Left lung (tissue), 10 donors: ENCODE measurements around the gene MCU. TPM values are rescaled to one million over a fixed set of nuclear protein-coding genes. Genes with fewer than 3 reads are reported as not detected.
"Not testable (repeated sequence)": the region's sequence is repeated elsewhere in the genome, so short reads cannot be mapped to it uniquely, and the experiment has no call there.

Source experiments
- ATAC-seq: fragments of 200-7000 bp; cut with Tn5 transposase; one replicate; pipeline ENCODE4 v1.9.1; 2020; ENCODE audit warnings: moderate library complexity
- DNase-seq, 4 donors: peaks; one replicate each; pipeline ENCODE4 v3.0.0-alpha.2; 2013 to 2020
- H3K27ac ChIP-seq, 2 donors: fragments of 200-600 bp; sonication (generic) in 1 of 2; one replicate each; pipeline versions ENCODE4 v1.5.0 to v1.8.0; 2020 to 2021
- H3K27me3 ChIP-seq, 2 donors: fragments of 200-600 bp; sonication (generic) in 1 of 2; one replicate each; pipeline versions ENCODE4 v1.5.0 to v1.8.0; 2020 to 2021
- H3K36me3 ChIP-seq, 2 donors: fragments of 200-600 bp; sonication (generic) in 1 of 2; one replicate each; pipeline versions ENCODE4 v1.5.0 to v1.8.0; 2020 to 2021
- H3K4me1 ChIP-seq, 2 donors: fragments of 200-600 bp; one replicate each; pipeline ENCODE4 v1.8.0; 2021
- H3K4me3 ChIP-seq, 2 donors: fragments of 200-600 bp; sonication (generic) in 1 of 2; one replicate each; pipeline versions ENCODE4 v1.5.0 to v1.8.0; 2020 to 2021; ENCODE audit warnings: mild to moderate bottlenecking in 1 of 2
- H3K9me3 ChIP-seq, 2 donors: fragments of 200-600 bp; sonication (generic) in 1 of 2; one replicate each; pipeline versions ENCODE4 v1.5.0 to v1.8.0; 2020 to 2021
- CTCF ChIP-seq, 2 donors: fragments of 200-600 bp; sonication (generic) in 1 of 2; IDR thresholded peaks; one replicate each; pipeline versions ENCODE4 v1.5.0 to v1.8.0; 2021; ENCODE audit warnings: antibody characterized with exemption in 2 of 2
- intact Hi-C, 2 donors: fragments of 100-400 bp; cut with DNase I; formaldehyde crosslinking; loops; one replicate each; pipeline versions ENCODE4 v1.11.2 to v1.14.2; 2022
- polyA plus RNA-seq, 6 donors: library from polyadenylated mRNA; unstranded; fragments of 120-200 nt; gene quantifications; one replicate each; pipeline ENCODE4 v1.2.1, GENCODE V29; 2013; ENCODE audit not compliant: insufficient read length in 6 of 6
- total RNA-seq, 2 donors: library from RNA; stranded (reverse); fragmentation: NEBNext Ultra II Directional; extraction: Animal tissue kit (Norgen Biotek cat#: 25700); gene quantifications; one replicate each; pipeline ENCODE4 v1.2.1, GENCODE V29; 2021
- donor health status: DM: no; HTN: yes; CAD: no.
- donor health status: DM: no; HTN: no; CAD: no.

Gene MCU
- total and polyA plus RNA-seq, 8 donors: 29.4 to 48.8 (median 38.6) TPM

- no peaks in the 10 kb centered on the region for H3K27me3 ChIP-seq
- DNase-seq (no peak), ATAC-seq (no peak)
- H3K9me3 ChIP-seq: no peaks in the 10 kb centered on the region
- H3K4me3 ChIP-seq: no peak overlapping the region
- H3K36me3 ChIP-seq: no peaks in the 10 kb centered on the region
- TF ChIP-seq CTCF (IDR thresholded peaks at IDR 0.05): no peak
- intact Hi-C loops: no loop called here
- no peaks in the 10 kb centered on the region for H3K4me1 ChIP-seq
- H3K27ac ChIP-seq: no peak overlapping the region
These were observed 24.6 kb upstream of the MCU start for GRCh38 chr10:72667207-72667864.

- Histone ChIP-seq H3K27ac (no peak overlapping the region), H3K4me3 (no peak overlapping the region), H3K4me1 (peaks cover 4 to 11% of the 10 kb centered on the region in 2 donors), H3K9me3 (no peaks in the 10 kb centered on the region), H3K36me3 (no peaks in the 10 kb centered on the region), H3K27me3 (no peaks in the 10 kb centered on the region)
- no peak for DNase-seq
- ATAC-seq: no peak
- TF ChIP-seq CTCF (IDR thresholded peaks at IDR 0.05): no peak
- intact Hi-C loops: no loop called here
These were observed 18.7 kb upstream of the MCU start for GRCh38 chr10:72673280-72673679.

- H3K27ac ChIP-seq, H3K36me3 ChIP-seq, H3K27me3 ChIP-seq, H3K4me3 ChIP-seq, DNase-seq, intact Hi-C loops, ATAC-seq, H3K9me3 ChIP-seq: not testable (repeated sequence)
- H3K4me1 ChIP-seq: peaks cover 4 to 11% of the 10 kb centered on the region in 2 donors
These were observed 17.8 kb upstream of the MCU start for GRCh38 chr10:72674174-72674573.

- no peak for DNase-seq
- Histone ChIP-seq H3K36me3 (no peaks in the 10 kb centered on the region), H3K9me3 (no peaks in the 10 kb centered on the region), H3K4me3 (no peak overlapping the region), H3K27ac (no peak overlapping the region), H3K4me1 (peaks cover 4 to 11% of the 10 kb centered on the region in 2 donors), H3K27me3 (no peaks in the 10 kb centered on the region)
- TF ChIP-seq CTCF (IDR thresholded peaks at IDR 0.05): no peak
- ATAC-seq: no peak
- intact Hi-C loops: no loop called here
These were observed 12.1 kb upstream of the MCU start for GRCh38 chr10:72679838-72680241.

- no peak for DNase-seq
These were observed 9.3 kb upstream of the MCU start for GRCh38 chr10:72682638-72683037.

More at GRCh38 chr10:72682638-72683037, 9.3 kb upstream of the MCU start:
- Histone ChIP-seq H3K36me3 (no peaks in the 10 kb centered on the region), H3K9me3 (no peaks in the 10 kb centered on the region), H3K4me1 (no peaks in the 10 kb centered on the region), H3K27ac (no peak overlapping the region), H3K27me3 (no peaks in the 10 kb centered on the region), H3K4me3 (no peak overlapping the region)
- intact Hi-C loops: no loop called here
- ATAC-seq: no peak
- TF ChIP-seq CTCF (IDR thresholded peaks at IDR 0.05): no peak
